Measurements from ENCODE around the gene STXBP6.

Gene STXBP6

GRCh38 chr14:25049568-25050268, at the start of gene STXBP6:
Gene STXBP6 (minus strand): TSS chr14:25050147. CDS start chr14:24974818, 75,329 bp downstream.
- TF ChIP-seq REST (IDR thresholded peaks at IDR 0.05; ENCODE audit: low read depth) (no peak), RAD21 (IDR thresholded peaks at IDR 0.05; ENCODE audit: low read depth) (no peak), CREB1 (IDR thresholded peaks at IDR 0.05; ENCODE audit: low read depth) (no peak), TAF1 (IDR thresholded peaks at IDR 0.05; ENCODE audit: low read depth) (peak; percentile 24; the same call in 1 of the 2 replicates), FOXM1 (IDR thresholded peaks at IDR 0.05; ENCODE audit: borderline replicate concordance, low read depth) (no peak), EP300 (IDR thresholded peaks at IDR 0.05; ENCODE audit: borderline replicate concordance) (no peak), TEAD4 (IDR thresholded peaks at IDR 0.05) (no peak), YY1 (IDR thresholded peaks at IDR 0.05; ENCODE audit: low read depth) (no peak), EGR1 (IDR thresholded peaks at IDR 0.05) (0 out of 2 replicates have a peak, but pooled peaks have one; percentile 13), NFIC (IDR thresholded peaks at IDR 0.05) (no peak; the same call in 1 of the 2 replicates), ZBTB7A (IDR thresholded peaks at IDR 0.05; ENCODE audit: low read depth) (no peak), TCF12 (IDR thresholded peaks at IDR 0.05; ENCODE audit: low read depth) (peak; percentile 15; the same call in 1 of the 2 replicates)
- TF ChIP-seq, protein P1, sequence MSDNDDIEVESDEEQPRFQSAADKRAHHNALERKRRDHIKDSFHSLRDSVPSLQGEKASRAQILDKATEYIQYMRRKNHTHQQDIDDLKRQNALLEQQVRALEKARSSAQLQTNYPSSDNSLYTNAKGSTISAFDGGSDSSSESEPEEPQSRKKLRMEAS (IDR thresholded peaks at IDR 0.05), result peak; percentile 80
- TF ChIP-seq, protein P2, sequence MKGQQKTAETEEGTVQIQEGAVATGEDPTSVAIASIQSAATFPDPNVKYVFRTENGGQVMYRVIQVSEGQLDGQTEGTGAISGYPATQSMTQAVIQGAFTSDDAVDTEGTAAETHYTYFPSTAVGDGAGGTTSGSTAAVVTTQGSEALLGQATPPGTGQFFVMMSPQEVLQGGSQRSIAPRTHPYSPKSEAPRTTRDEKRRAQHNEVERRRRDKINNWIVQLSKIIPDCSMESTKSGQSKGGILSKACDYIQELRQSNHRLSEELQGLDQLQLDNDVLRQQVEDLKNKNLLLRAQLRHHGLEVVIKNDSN (IDR thresholded peaks at IDR 0.05), result no peak

DNA sequence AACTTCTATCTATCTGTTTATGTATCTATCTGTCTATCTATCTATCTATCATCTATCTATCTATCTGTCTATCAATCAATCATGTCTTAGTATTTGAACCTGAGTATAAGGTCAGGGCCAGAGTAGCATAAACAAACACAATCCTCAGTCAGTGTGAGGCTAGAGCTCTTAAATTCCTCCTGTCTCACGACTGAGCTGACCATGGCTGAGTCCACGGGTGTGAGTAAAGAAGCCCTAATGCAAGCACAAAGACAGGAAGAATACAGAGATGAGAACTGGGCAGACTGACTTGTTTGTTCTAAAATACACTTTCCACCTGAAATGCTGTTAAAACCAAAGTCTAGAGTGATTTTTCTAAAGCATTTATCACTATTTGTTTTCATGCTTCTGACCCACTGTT, 47.2 kb upstream of the STXBP6 start:
- TF ChIP-seq RAD21 (IDR thresholded peaks at IDR 0.05; ENCODE audit: low read depth) (no peak), CEBPB (IDR thresholded peaks at IDR 0.05) (no peak), EP300 (IDR thresholded peaks at IDR 0.05; ENCODE audit: borderline replicate concordance) (no peak), TAF1 (IDR thresholded peaks at IDR 0.05; ENCODE audit: low read depth) (no peak), NFIC (IDR thresholded peaks at IDR 0.05) (no peak), REST (IDR thresholded peaks at IDR 0.05; ENCODE audit: low read depth) (no peak)

DNA sequence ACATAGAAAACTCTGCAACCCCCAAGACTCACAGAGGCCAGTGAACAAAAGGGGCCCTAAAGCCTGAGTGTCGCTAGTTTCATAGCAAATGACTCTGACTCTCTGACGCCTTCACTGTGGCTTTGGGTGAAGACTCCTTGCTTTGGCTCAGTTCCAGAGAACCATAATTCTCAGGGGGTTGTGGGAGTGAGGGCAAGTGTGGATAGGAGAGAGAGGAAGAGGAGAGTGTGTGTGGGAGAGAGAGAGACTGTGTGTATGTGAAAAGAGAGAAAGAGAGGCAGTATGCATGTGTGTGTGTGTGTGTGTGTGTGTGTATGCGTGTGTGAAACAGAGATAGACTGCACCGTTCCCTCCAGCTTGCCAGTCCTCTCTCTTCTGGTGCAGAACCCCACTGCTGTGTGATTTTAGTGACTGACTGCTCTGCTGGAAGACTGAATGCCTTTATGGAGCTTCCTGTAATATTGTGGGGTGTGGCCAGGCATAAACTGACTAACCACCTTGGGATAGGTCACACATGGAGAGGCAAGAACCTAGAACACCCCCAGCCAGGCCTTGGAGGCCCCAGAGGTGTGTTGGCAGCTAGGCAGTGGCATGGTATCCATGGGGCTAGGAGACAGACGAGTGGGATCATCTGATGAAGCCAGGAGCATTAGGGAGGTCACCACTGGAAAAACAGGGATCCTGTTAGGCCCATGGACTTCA, 45.9 kb upstream of the STXBP6 start:
- TF ChIP-seq YY1 (IDR thresholded peaks at IDR 0.05; ENCODE audit: low read depth) (no peak), CREB1 (IDR thresholded peaks at IDR 0.05; ENCODE audit: low read depth) (no peak), TAF1 (IDR thresholded peaks at IDR 0.05; ENCODE audit: low read depth) (no peak)
- TF ChIP-seq, protein P2 (IDR thresholded peaks at IDR 0.05), result no peak
- TF ChIP-seq, protein P1 (IDR thresholded peaks at IDR 0.05), result no peak

DNA sequence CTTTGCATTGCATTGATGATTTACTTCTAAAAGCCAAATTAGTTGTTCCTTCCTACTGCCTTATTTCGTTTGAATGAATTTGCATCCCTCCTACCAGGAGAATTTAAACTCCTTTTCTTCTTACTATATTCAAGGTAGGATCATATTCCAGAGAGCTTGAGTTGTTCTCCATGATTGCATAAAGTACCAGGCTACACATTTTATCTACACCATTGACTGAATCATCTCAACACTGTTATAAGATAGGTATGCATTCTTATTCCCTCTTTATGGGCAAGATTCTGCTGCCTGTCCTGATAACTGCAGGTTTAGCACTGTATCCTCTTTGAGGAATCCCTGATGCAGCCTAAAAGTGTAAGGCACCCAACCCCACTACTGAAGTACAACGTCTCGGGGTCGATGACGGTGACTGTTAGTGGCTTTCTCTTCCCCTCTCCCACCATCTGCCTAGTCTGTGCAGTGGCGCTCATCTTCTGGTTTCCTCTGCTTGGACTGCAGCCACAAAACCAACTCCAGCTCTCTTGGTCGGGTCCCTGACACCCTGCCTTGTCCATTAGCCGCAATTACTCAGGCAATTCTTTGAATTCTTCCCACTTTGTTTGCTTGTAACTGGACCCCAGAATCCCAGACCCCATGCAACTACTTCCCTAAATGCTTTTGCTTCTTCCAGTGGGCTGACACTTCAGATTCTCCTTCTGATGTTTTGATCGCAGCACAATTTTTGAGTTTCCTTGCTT, 44.4 kb upstream of the STXBP6 start:
- TF ChIP-seq FOXM1 (IDR thresholded peaks at IDR 0.05; ENCODE audit: borderline replicate concordance, low read depth), result no peak
- no peak for TF ChIP-seq ZBTB7A (IDR thresholded peaks at IDR 0.05; ENCODE audit: low read depth)
- TF ChIP-seq EP300 (IDR thresholded peaks at IDR 0.05; ENCODE audit: borderline replicate concordance), result no peak
- no peak for TF ChIP-seq TEAD4 (IDR thresholded peaks at IDR 0.05)
- no peak for TF ChIP-seq REST (IDR thresholded peaks at IDR 0.05; ENCODE audit: low read depth)
- TF ChIP-seq CEBPB (IDR thresholded peaks at IDR 0.05), result no peak
- TF ChIP-seq TCF12 (IDR thresholded peaks at IDR 0.05; ENCODE audit: low read depth), result no peak
- no peak for TF ChIP-seq RAD21 (IDR thresholded peaks at IDR 0.05; ENCODE audit: low read depth)
- TF ChIP-seq, protein P1 (IDR thresholded peaks at IDR 0.05), result no peak

Data from Ishikawa (cell line).